ENCODE results near the gene PSMG3. TPM values are rescaled to one million over a fixed set of nuclear protein-coding genes. Genes with fewer than 3 reads are reported as not detected.

The PSMG3 gene
- total and polyA plus RNA-seq, 2 of the 8 experiments (the other 6 are each of a cell fraction or from before 2014, with no cell fraction given), result 30.2 to 62.0 TPM

DNA sequence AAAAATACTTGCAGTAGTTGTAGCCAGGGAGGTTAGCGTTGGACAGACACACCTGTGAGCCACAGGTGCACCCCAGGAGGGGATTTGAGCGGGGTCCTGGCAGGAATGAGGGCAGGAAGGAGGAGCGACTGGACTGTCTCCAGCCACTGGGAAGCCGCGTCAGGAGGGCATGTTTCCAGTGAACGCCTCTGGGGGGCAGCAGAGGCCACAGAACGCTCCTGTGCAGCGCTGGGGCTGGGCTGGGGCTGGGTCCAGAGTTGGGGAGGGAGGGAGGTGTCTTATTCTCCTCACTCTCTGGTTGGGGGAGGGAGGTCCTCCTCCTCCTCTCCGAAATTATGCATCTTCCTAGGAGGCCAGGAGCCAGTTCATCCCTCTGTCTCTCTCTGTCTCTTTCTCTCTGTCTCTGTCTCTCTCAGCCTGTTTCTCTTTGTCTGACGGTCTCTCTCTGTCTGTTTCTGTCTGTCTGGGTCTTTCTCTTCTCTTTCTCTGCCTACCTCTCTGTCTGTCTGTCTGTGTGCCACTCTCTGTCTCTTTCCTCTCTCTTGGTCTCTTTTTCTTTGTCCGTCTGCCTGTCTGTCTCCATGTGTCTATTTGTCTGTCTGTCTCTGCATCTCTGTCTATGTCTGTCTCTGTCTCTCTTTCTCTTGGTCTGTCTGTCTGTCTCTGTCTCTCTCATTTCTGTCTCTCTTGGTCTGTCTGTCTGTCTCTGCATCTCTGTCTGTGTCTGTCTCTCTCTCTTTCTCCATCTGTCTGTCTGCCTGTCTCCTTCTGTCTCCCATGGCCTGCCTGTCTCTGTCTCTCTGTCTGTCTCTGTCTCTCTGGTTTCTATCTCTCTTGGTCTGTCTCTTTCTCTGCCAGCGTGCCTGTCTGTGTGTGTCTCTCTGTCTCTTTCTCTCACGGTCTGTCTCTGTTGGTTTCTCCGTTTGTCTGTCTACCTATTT, 9.9 kb upstream of the PSMG3 start:
- H3K27ac ChIP-seq (ENCODE audit: low read depth, low read length), result no peak overlapping the region
- H2BK120ac ChIP-seq (replicated peaks; ENCODE audit: low read depth, low read length), result no peak overlapping the region
- H3K4me2 ChIP-seq (ENCODE audit: insufficient read depth in 1 of 2, low read depth in 2 of 2, low read length in 2 of 2), result peak overlapping the region; percentile 2 to 49; a peak in 3 of 4 replicates
- no peaks in the 10 kb centered on the region; the same call in 1 of the 2 replicates for H3K79me1 ChIP-seq (ENCODE audit: low read depth, low read length)
- H3K9me3 ChIP-seq (ENCODE audit: insufficient read depth in 2 of 2, low read depth in 1 of 2, low read length in 1 of 2), result 0 out of 4 replicates have a peak, but pooled peaks cover 0 to 3% of the 10 kb centered on the region in 2 experiments
- peak overlapping the region; percentile 98 for H2BK20ac ChIP-seq (ENCODE audit: low read length)
- peak overlapping the region; percentile 88; the same call in 1 of the 2 replicates for H2BK5ac ChIP-seq (ENCODE audit: low read depth, low read length)
- no peak overlapping the region for H3K14ac ChIP-seq (ENCODE audit: insufficient read length)
- ChIA-PET POLR2A (ENCODE audit: partially characterized antibody) (interaction anchor here (1.4 kb wide), 1 partner anchor 21 kb away, joined by 4 read pairs; no protein-coding TSS in a partner anchor), CTCF (ENCODE audit: partially characterized antibody) (interaction anchor here (0.6 to 1.9 kb wide), 27 partner anchors 9 to 458 kb away, joined by 3 to 9 read pairs (median 4); no protein-coding TSS in a partner anchor)
- DNase-seq (ENCODE audit: low read depth in 1 of 2, low spot score in 2 of 2), result peak; percentile 74 to 96
- peak overlapping the region; percentile 4 for H4K91ac ChIP-seq (replicated peaks; ENCODE audit: insufficient read length, low read length)
- H3K79me2 ChIP-seq (ENCODE audit: control insufficient read depth in 1 of 2, insufficient read depth in 2 of 2, low read length in 2 of 2), result no peaks in the 10 kb centered on the region
- H3K23me2 ChIP-seq (ENCODE audit: low read depth, low read length), result peaks cover 14% of the 10 kb centered on the region; the same call in 1 of the 2 replicates
- 23% methylated on average over 12 of the region's 14 CpGs; no CpG with 5 or more reads in 1 of the 2 experiments for WGBS, 2 experiments (ENCODE audit: extremely low coverage in 1 of 2, insufficient coverage in 1 of 2, insufficient read length in 1 of 2, insufficient replicate concordance in 2 of 2, low coverage in 1 of 2, low lambda C conversion rate in 2 of 2, missing lambda C conversion rate in 1 of 2)
- H2BK15ac ChIP-seq (ENCODE audit: low read length), result peak overlapping the region; percentile 92
- H3K4ac ChIP-seq (replicated peaks; ENCODE audit: insufficient read length, low read depth, low read length), result no peak overlapping the region
- H3K4me1 ChIP-seq (replicated peaks in 1 of 4; ENCODE audit: control insufficient read depth in 3 of 4, insufficient read depth in 4 of 4, low read length in 3 of 4), result peaks cover 12 to 20% (median 13%) of the 10 kb centered on the region in 4 experiments
- H3K9ac ChIP-seq (replicated peaks in 1 of 4; ENCODE audit: extremely low read depth in 1 of 4, low read depth in 3 of 4, low read length in 3 of 4), result no peak overlapping the region
- H3K4me3 ChIP-seq (ENCODE audit: extremely low read depth in 1 of 4, insufficient read depth in 2 of 4, low read depth in 3 of 4, low read length in 4 of 4), result 0 out of 8 replicates have a peak overlapping the region, but pooled peaks of 1 of the 4 experiments have one; percentile 6
- no peak overlapping the region for H2AFZ ChIP-seq (ENCODE audit: low read length)
- FAIRE-seq, result peak; percentile 98
- H3K23ac ChIP-seq (ENCODE audit: insufficient read length), result no peak overlapping the region
- peaks cover 0 to 2% of the 10 kb centered on the region in 2 experiments for H4K20me1 ChIP-seq (replicated peaks in 1 of 2; ENCODE audit: control insufficient read depth in 1 of 2, insufficient read depth in 2 of 2, low read length in 2 of 2)
- H3K56ac ChIP-seq (replicated peaks; ENCODE audit: insufficient read length, low read depth, low read length), result no peak overlapping the region
- H4K5ac ChIP-seq (ENCODE audit: insufficient read length, low read depth, low read length), result no peak overlapping the region
- peak overlapping the region; percentile 71 for H3K18ac ChIP-seq (ENCODE audit: extremely low read depth, low read length)
- peak overlapping the region; percentile 97 for H2BK12ac ChIP-seq (ENCODE audit: low read depth, low read length)
- no peaks in the 10 kb centered on the region for H3K27me3 ChIP-seq (replicated peaks in 1 of 4; ENCODE audit: control insufficient read depth in 3 of 4, extremely low read depth in 1 of 4, insufficient read depth in 3 of 4, low read length in 3 of 4)
- peak overlapping the region; percentile 95 for H2AK5ac ChIP-seq (ENCODE audit: low read depth, low read length)
- H4K8ac ChIP-seq (ENCODE audit: extremely low read depth, insufficient read depth, low read length), result no peak overlapping the region
- no peaks in the 10 kb centered on the region for H3K36me3 ChIP-seq (ENCODE audit: control insufficient read depth in 2 of 4, insufficient read depth in 4 of 4, low read length in 3 of 4)
- TF ChIP-seq RXRA (IDR thresholded peaks at IDR 0.05; ENCODE audit: insufficient read depth, low read depth, low read length), result no peak
- TF ChIP-seq CREB1 (IDR thresholded peaks at IDR 0.05), result peak; percentile 61
- no peak for TF ChIP-seq BRCA1 (IDR thresholded peaks at IDR 0.05; ENCODE audit: low read depth, low read length)
- peak; percentile 97 for TF ChIP-seq RAD21 (IDR thresholded peaks at IDR 0.05 in 1 of 2, conservative IDR thresholded peaks at IDR 0.05 in 1 of 2; ENCODE audit: low read depth in 2 of 2, low read length in 2 of 2)
- 0 out of 2 replicates have a peak, but pooled peaks have one; percentile 54 for TF ChIP-seq TCF12 (IDR thresholded peaks at IDR 0.05; ENCODE audit: low read depth, low read length)
- TF ChIP-seq E2F6 (IDR thresholded peaks at IDR 0.05), result peak; percentile 35; the same call in 1 of the 2 replicates
- no peak for TF ChIP-seq SRF (IDR thresholded peaks at IDR 0.05; ENCODE audit: low read depth, low read length)
- TF ChIP-seq JUND (IDR thresholded peaks at IDR 0.05; ENCODE audit: low read length), result no peak
- TF ChIP-seq TEAD4 (IDR thresholded peaks at IDR 0.05; ENCODE audit: low read depth, low read length), result peak; percentile 51; the same call in 1 of the 2 replicates
- TF ChIP-seq YY1 (IDR thresholded peaks at IDR 0.05; ENCODE audit: low read depth, low read length), result no peak
